ENCODE results near the gene ATL1. TPM values are rescaled to one million over a fixed set of nuclear protein-coding genes. Genes with fewer than 3 reads are reported as not detected.

Gene ATL1
- total and polyA plus RNA-seq, 2 of the 13 experiments (the other 11 are each of a cell fraction or from before 2014, with no cell fraction given), result 0.60 to 0.65 TPM

DNA sequence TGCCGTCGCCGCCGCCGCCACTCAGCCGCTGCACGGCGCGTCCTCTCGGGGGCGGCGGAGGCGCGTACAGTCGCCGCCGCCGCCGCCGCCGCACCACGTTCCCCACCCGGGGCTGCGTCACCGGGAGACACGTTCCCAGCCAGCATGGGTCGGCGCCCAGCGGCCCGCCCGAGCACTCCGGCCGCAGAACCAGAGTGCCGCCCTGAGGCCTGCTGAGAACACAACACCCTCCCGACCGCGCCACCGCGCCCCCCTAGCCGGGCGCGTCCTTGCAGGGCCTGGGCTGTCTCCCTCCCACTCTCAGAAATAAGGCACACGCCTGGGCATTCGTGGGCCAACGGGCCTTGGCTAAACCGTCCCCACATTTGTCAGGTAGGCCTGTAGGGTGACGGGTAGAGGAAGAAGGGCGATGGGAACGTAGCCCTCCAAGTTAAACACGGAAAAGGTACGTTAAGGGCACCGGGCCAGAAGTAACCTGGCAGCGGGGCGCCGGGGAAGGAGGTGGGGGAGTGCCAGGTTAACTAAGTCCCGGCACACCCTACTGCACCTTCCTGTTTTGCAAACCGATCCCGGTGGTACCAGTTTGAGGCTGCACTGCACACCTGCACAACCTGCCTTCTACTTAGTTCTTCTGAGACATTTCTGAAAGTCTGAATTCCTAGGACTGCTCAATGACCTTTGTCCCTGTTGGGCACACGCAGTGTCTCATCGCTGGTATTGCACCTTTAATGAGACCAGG lies 27.3 kb upstream of the ATL1 start, which contains the start of gene MAP4K5 (continued):
- TF ChIP-seq PHF8 (CRISPR knock-in tag; IDR thresholded peaks at IDR 0.05) (peak; percentile 8; the same call in 1 of the 2 replicates), ZSCAN9 (CRISPR knock-in tag; IDR thresholded peaks at IDR 0.05; ENCODE audit: borderline replicate concordance) (peak; percentile 59; the same call in 1 of the 2 replicates), SMAD3 (CRISPR knock-in tag; IDR thresholded peaks at IDR 0.05) (peak; percentile 42), ZFY (CRISPR knock-in tag; IDR thresholded peaks at IDR 0.05) (peak; percentile 67), FOXC1 (CRISPR knock-in tag; IDR thresholded peaks at IDR 0.05; ENCODE audit: borderline replicate concordance) (peak; percentile 80), PLSCR1 (CRISPR knock-in tag; IDR thresholded peaks at IDR 0.05; ENCODE audit: borderline replicate concordance) (no peak), GLMP (CRISPR knock-in tag; IDR thresholded peaks at IDR 0.05; ENCODE audit: borderline replicate concordance) (no peak), ZBTB42 (CRISPR knock-in tag; IDR thresholded peaks at IDR 0.05) (0 out of 2 replicates have a peak, but pooled peaks have one; percentile 54), ZNF556 (CRISPR knock-in tag; IDR thresholded peaks at IDR 0.05; ENCODE audit: borderline replicate concordance) (peak; percentile 68; the same call in 1 of the 2 replicates), POGZ (CRISPR knock-in tag; IDR thresholded peaks at IDR 0.05) (peak; percentile 76; the same call in 1 of the 2 replicates), MXD4 (CRISPR knock-in tag; IDR thresholded peaks at IDR 0.05) (peak; percentile 66; the same call in 1 of the 2 replicates), RARG (CRISPR knock-in tag; IDR thresholded peaks at IDR 0.05; ENCODE audit: low read depth) (peak; percentile 75; the same call in 1 of the 2 replicates), POLR2A (IDR thresholded peaks at IDR 0.05; ENCODE audit: insufficient read depth in 1 of 2, low read depth in 2 of 2, low read length in 2 of 2) (peak; percentile 25 to 55; a peak in 3 of 4 replicates), LCORL (IDR thresholded peaks at IDR 0.05) (no peak), LCORL (CRISPR knock-in tag; IDR thresholded peaks at IDR 0.05) (peak; percentile 91), ZNF513 (CRISPR knock-in tag; conservative IDR thresholded peaks at IDR 0.05) (0 out of 2 replicates have a peak, but pooled peaks have one; percentile 28), XRCC5 (optimal IDR thresholded peaks at IDR 0.05; ENCODE audit: low read length) (peak; percentile 37), GABPB1 (CRISPR knock-in tag; IDR thresholded peaks at IDR 0.05) (peak; percentile 74), CENPT (CRISPR knock-in tag; IDR thresholded peaks at IDR 0.05; ENCODE audit: low read depth) (peak; percentile 51; the same call in 1 of the 2 replicates), HHEX (CRISPR knock-in tag; IDR thresholded peaks at IDR 0.05) (no peak), ZFP62 (CRISPR knock-in tag; IDR thresholded peaks at IDR 0.05) (no peak), ZNF225 (CRISPR knock-in tag; IDR thresholded peaks at IDR 0.05) (0 out of 2 replicates have a peak, but pooled peaks have one; percentile 49), ZNF331 (CRISPR knock-in tag; IDR thresholded peaks at IDR 0.05) (peak; percentile 64; the same call in 1 of the 2 replicates), DPF2 (CRISPR knock-in tag; IDR thresholded peaks at IDR 0.05; ENCODE audit: borderline replicate concordance, low read depth) (no peak), ZBTB2 (CRISPR knock-in tag; IDR thresholded peaks at IDR 0.05; ENCODE audit: low read depth) (peak; percentile 71)
- TF ChIP-seq, protein P1, sequence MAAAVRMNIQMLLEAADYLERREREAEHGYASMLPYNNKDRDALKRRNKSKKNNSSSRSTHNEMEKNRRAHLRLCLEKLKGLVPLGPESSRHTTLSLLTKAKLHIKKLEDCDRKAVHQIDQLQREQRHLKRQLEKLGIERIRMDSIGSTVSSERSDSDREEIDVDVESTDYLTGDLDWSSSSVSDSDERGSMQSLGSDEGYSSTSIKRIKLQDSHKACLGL (CRISPR knock-in tag; IDR thresholded peaks at IDR 0.05), result peak; percentile 34; the same call in 1 of the 2 replicates

All from HepG2 (cell line).